ENCODE data around the gene KRTAP10-7. TPM values are rescaled to one million over a fixed set of nuclear protein-coding genes. Genes with fewer than 3 reads are reported as not detected.
"Not testable (repeated sequence)": the region's sequence is repeated elsewhere in the genome, so short reads cannot be mapped to it uniquely, and the experiment has no call there.

KRTAP10-7 gene
- polyA plus RNA-seq = not detected

- not testable (repeated sequence) for H3K4me1 ChIP-seq (ENCODE audit: control insufficient read depth in 2 of 2, insufficient read depth in 2 of 2, low read length in 1 of 2); H3K9me3 ChIP-seq (ENCODE audit: control insufficient read depth in 2 of 2, insufficient read depth in 1 of 2, low read depth in 1 of 2, low read length in 1 of 2); H3K27ac ChIP-seq (ENCODE audit: low read depth in 2 of 2, low read length in 1 of 2); H3K4me3 ChIP-seq (ENCODE audit: low read depth in 1 of 2, low read length in 2 of 2); H3K36me3 ChIP-seq (ENCODE audit: control insufficient read depth in 2 of 2, insufficient read depth in 2 of 2, low read length in 1 of 2); H3K27me3 ChIP-seq (ENCODE audit: control insufficient read depth in 1 of 2, insufficient read depth in 2 of 2, low read length in 2 of 2)
- WGBS, 2 donors = 65 to 67% methylated on average over 21 to 23 of the region's 23 CpGs
Observed at GRCh38 chr21:44600118-44600978, at the start of gene KRTAP10-7. KRTAP10-7 (plus strand) TSS chr21:44600597; CDS start chr21:44600622, 25 bp downstream.

- no peaks in the 10 kb centered on the region for H3K9me3 ChIP-seq (ENCODE audit: control insufficient read depth in 2 of 2, insufficient read depth in 1 of 2, low read depth in 1 of 2, low read length in 1 of 2)
- WGBS, 2 donors = 45 to 49% methylated on average over 10 of the region's 10 CpGs
- no peaks in the 10 kb centered on the region for H3K27me3 ChIP-seq (ENCODE audit: control insufficient read depth in 1 of 2, insufficient read depth in 2 of 2, low read length in 2 of 2)
- H3K36me3 ChIP-seq (ENCODE audit: control insufficient read depth in 2 of 2, insufficient read depth in 2 of 2, low read length in 1 of 2) = no peaks in the 10 kb centered on the region
- H3K27ac ChIP-seq (ENCODE audit: low read depth in 2 of 2, low read length in 1 of 2) = no peak overlapping the region
- H3K4me1 ChIP-seq (ENCODE audit: control insufficient read depth in 2 of 2, insufficient read depth in 2 of 2, low read length in 1 of 2) = peaks cover 4 to 7% of the 10 kb centered on the region in 2 donors
- no peak overlapping the region for H3K4me3 ChIP-seq (ENCODE audit: low read depth in 1 of 2, low read length in 2 of 2)
Observed at GRCh38 chr21:44550807-44551206, 49.6 kb upstream of the KRTAP10-7 start.

GRCh38 chr21:44551340-44551961 lies 48.9 kb upstream of the KRTAP10-7 start, which contains the start of gene KRTAP10-2:
KRTAP10-2 (minus strand) TSS chr21:44551505; CDS start chr21:44551458, 47 bp downstream.
- no peak within 1 kb of the TSS for H3K4me3 ChIP-seq (ENCODE audit: low read depth in 1 of 2, low read length in 2 of 2)

GRCh38 chr21:44552136-44552535 lies 48.3 kb upstream of the KRTAP10-7 start:
- Histone ChIP-seq H3K9me3 (ENCODE audit: control insufficient read depth in 2 of 2, insufficient read depth in 1 of 2, low read depth in 1 of 2, low read length in 1 of 2) (no peaks in the 10 kb centered on the region), H3K27ac (ENCODE audit: low read depth in 2 of 2, low read length in 1 of 2) (no peak overlapping the region), H3K4me3 (ENCODE audit: low read depth in 1 of 2, low read length in 2 of 2) (no peak overlapping the region), H3K4me1 (ENCODE audit: control insufficient read depth in 2 of 2, insufficient read depth in 2 of 2, low read length in 1 of 2) (peaks cover 4 to 7% of the 10 kb centered on the region in 2 donors), H3K27me3 (ENCODE audit: control insufficient read depth in 1 of 2, insufficient read depth in 2 of 2, low read length in 2 of 2) (no peaks in the 10 kb centered on the region), H3K36me3 (ENCODE audit: control insufficient read depth in 2 of 2, insufficient read depth in 2 of 2, low read length in 1 of 2) (no peaks in the 10 kb centered on the region)
- WGBS, 2 donors = 87 to 95% methylated on average over 6 of the region's 6 CpGs

More at GRCh38 chr21:44551340-44551961, 48.9 kb upstream of the KRTAP10-7 start, which contains the start of gene KRTAP10-2:
- 47 to 57% methylated on average over 17 of the region's 17 CpGs for WGBS, 2 donors
- no peak within 1 kb of the TSS for H3K27ac ChIP-seq (ENCODE audit: low read depth in 2 of 2, low read length in 1 of 2)
- H3K4me1 ChIP-seq (ENCODE audit: control insufficient read depth in 2 of 2, insufficient read depth in 2 of 2, low read length in 1 of 2) = peaks cover 4 to 7% of the 10 kb centered on the region in 2 donors
- no peaks in the 10 kb centered on the region for H3K27me3 ChIP-seq (ENCODE audit: control insufficient read depth in 1 of 2, insufficient read depth in 2 of 2, low read length in 2 of 2)
- H3K36me3 ChIP-seq (ENCODE audit: control insufficient read depth in 2 of 2, insufficient read depth in 2 of 2, low read length in 1 of 2) = no peaks in the 10 kb centered on the region
- H3K9me3 ChIP-seq (ENCODE audit: control insufficient read depth in 2 of 2, insufficient read depth in 1 of 2, low read depth in 1 of 2, low read length in 1 of 2) = no peaks in the 10 kb centered on the region

GRCh38 chr21:44552681-44553080 lies 47.7 kb upstream of the KRTAP10-7 start:
- Histone ChIP-seq H3K4me1 (ENCODE audit: control insufficient read depth in 2 of 2, insufficient read depth in 2 of 2, low read length in 1 of 2) (peaks cover 4 to 7% of the 10 kb centered on the region in 2 donors), H3K27ac (ENCODE audit: low read depth in 2 of 2, low read length in 1 of 2) (no peak overlapping the region), H3K27me3 (ENCODE audit: control insufficient read depth in 1 of 2, insufficient read depth in 2 of 2, low read length in 2 of 2) (no peaks in the 10 kb centered on the region), H3K36me3 (ENCODE audit: control insufficient read depth in 2 of 2, insufficient read depth in 2 of 2, low read length in 1 of 2) (no peaks in the 10 kb centered on the region), H3K4me3 (ENCODE audit: low read depth in 1 of 2, low read length in 2 of 2) (no peak overlapping the region), H3K9me3 (ENCODE audit: control insufficient read depth in 2 of 2, insufficient read depth in 1 of 2, low read depth in 1 of 2, low read length in 1 of 2) (no peaks in the 10 kb centered on the region)
- 81 to 82% methylated on average over 13 of the region's 13 CpGs for WGBS, 2 donors

GRCh38 chr21:44555200-44555875 lies 45.1 kb upstream of the KRTAP10-7 start:
- WGBS, 2 donors = 79 to 86% methylated on average over 13 of the region's 13 CpGs

GRCh38 chr21:44556879-44557278 lies 43.5 kb upstream of the KRTAP10-7 start:
- Histone ChIP-seq H3K4me3 (ENCODE audit: low read depth in 1 of 2, low read length in 2 of 2) (no peak overlapping the region), H3K27ac (ENCODE audit: low read depth in 2 of 2, low read length in 1 of 2) (no peak overlapping the region), H3K9me3 (ENCODE audit: control insufficient read depth in 2 of 2, insufficient read depth in 1 of 2, low read depth in 1 of 2, low read length in 1 of 2) (peaks cover 0 to 2% of the 10 kb centered on the region in 2 donors), H3K4me1 (ENCODE audit: control insufficient read depth in 2 of 2, insufficient read depth in 2 of 2, low read length in 1 of 2) (no peaks in the 10 kb centered on the region), H3K27me3 (ENCODE audit: control insufficient read depth in 1 of 2, insufficient read depth in 2 of 2, low read length in 2 of 2) (no peaks in the 10 kb centered on the region), H3K36me3 (ENCODE audit: control insufficient read depth in 2 of 2, insufficient read depth in 2 of 2, low read length in 1 of 2) (no peaks in the 10 kb centered on the region)
- 72 to 81% methylated on average over 9 of the region's 9 CpGs for WGBS, 2 donors

More at GRCh38 chr21:44555200-44555875, 45.1 kb upstream of the KRTAP10-7 start:
- Histone ChIP-seq H3K36me3 (ENCODE audit: control insufficient read depth in 2 of 2, insufficient read depth in 2 of 2, low read length in 1 of 2) (no peaks in the 10 kb centered on the region), H3K4me1 (ENCODE audit: control insufficient read depth in 2 of 2, insufficient read depth in 2 of 2, low read length in 1 of 2) (peaks cover 0 to 4% of the 10 kb centered on the region in 2 donors), H3K9me3 (ENCODE audit: control insufficient read depth in 2 of 2, insufficient read depth in 1 of 2, low read depth in 1 of 2, low read length in 1 of 2) (peaks cover 0 to 2% of the 10 kb centered on the region in 2 donors), H3K27me3 (ENCODE audit: control insufficient read depth in 1 of 2, insufficient read depth in 2 of 2, low read length in 2 of 2) (no peaks in the 10 kb centered on the region), H3K4me3 (ENCODE audit: low read depth in 1 of 2, low read length in 2 of 2) (no peak overlapping the region), H3K27ac (ENCODE audit: low read depth in 2 of 2, low read length in 1 of 2) (no peak overlapping the region)

- H3K27me3 ChIP-seq (ENCODE audit: control insufficient read depth in 1 of 2, insufficient read depth in 2 of 2, low read length in 2 of 2) = no peaks in the 10 kb centered on the region
- H3K4me3 ChIP-seq (ENCODE audit: low read depth in 1 of 2, low read length in 2 of 2) = no peak overlapping the region
- H3K36me3 ChIP-seq (ENCODE audit: control insufficient read depth in 2 of 2, insufficient read depth in 2 of 2, low read length in 1 of 2) = no peaks in the 10 kb centered on the region
- 49 to 63% methylated on average over 30 of the region's 30 CpGs for WGBS, 2 donors
- H3K27ac ChIP-seq (ENCODE audit: low read depth in 2 of 2, low read length in 1 of 2) = no peak overlapping the region
- H3K9me3 ChIP-seq (ENCODE audit: control insufficient read depth in 2 of 2, insufficient read depth in 1 of 2, low read depth in 1 of 2, low read length in 1 of 2) = peaks cover 0 to 2% of the 10 kb centered on the region in 2 donors
- no peaks in the 10 kb centered on the region for H3K4me1 ChIP-seq (ENCODE audit: control insufficient read depth in 2 of 2, insufficient read depth in 2 of 2, low read length in 1 of 2)
Observed at GRCh38 chr21:44557491-44558328, 42.7 kb upstream of the KRTAP10-7 start.

- H3K4me3 ChIP-seq (ENCODE audit: low read depth in 1 of 2, low read length in 2 of 2); H3K9me3 ChIP-seq (ENCODE audit: control insufficient read depth in 2 of 2, insufficient read depth in 1 of 2, low read depth in 1 of 2, low read length in 1 of 2); H3K4me1 ChIP-seq (ENCODE audit: control insufficient read depth in 2 of 2, insufficient read depth in 2 of 2, low read length in 1 of 2); H3K27ac ChIP-seq (ENCODE audit: low read depth in 2 of 2, low read length in 1 of 2); H3K27me3 ChIP-seq (ENCODE audit: control insufficient read depth in 1 of 2, insufficient read depth in 2 of 2, low read length in 2 of 2); H3K36me3 ChIP-seq (ENCODE audit: control insufficient read depth in 2 of 2, insufficient read depth in 2 of 2, low read length in 1 of 2): not testable (repeated sequence)
- WGBS, 2 donors = 70 to 78% methylated on average over 9 to 10 of the region's 10 CpGs
Observed at GRCh38 chr21:44558329-44558675, 42.1 kb upstream of the KRTAP10-7 start.
